ENCODE results near the gene CTRB1. TPM values are rescaled to one million over a fixed set of nuclear protein-coding genes. Genes with fewer than 3 reads are reported as not detected.

The CTRB1 gene
- total RNA-seq, 1 experiment from 2014 or later = not detected

- POLR2A ChIA-PET (ENCODE audit: low non-redundant PET) = no interaction called here
- no peak for TF ChIP-seq CTCF (conservative IDR thresholded peaks at IDR 0.05; ENCODE audit: low read depth, low read length)
- no peak for TF ChIP-seq EZH2 (IDR thresholded peaks at IDR 0.05; ENCODE audit: borderline replicate concordance, low read depth, low read length, poor library complexity, severe bottlenecking)
- Histone ChIP-seq H3K27ac (ENCODE audit: low read depth, low read length, poor library complexity, severe bottlenecking) (no peak within 1 kb of the TSS), H3K4me1 (ENCODE audit: insufficient read depth, low read length, poor library complexity, severe bottlenecking) (no peaks in the 10 kb centered on the region), H3K27me3 (replicated peaks; ENCODE audit: insufficient read depth, low read depth, low read length, poor library complexity) (no peaks in the 10 kb centered on the region), H3K4me3 (ENCODE audit: low read depth, low read length, poor library complexity, severe bottlenecking) (no peak within 1 kb of the TSS), H3K36me3 (ENCODE audit: insufficient read depth, low read length, poor library complexity, severe bottlenecking) (no peaks in the 10 kb centered on the region), H3K9me3 (ENCODE audit: low read depth, low read length, poor library complexity, severe bottlenecking) (no peaks in the 10 kb centered on the region)
- no TSS peak for BruUV-seq (replicated peaks)
- intact Hi-C loops (cut with micrococcal nuclease; ENCODE audit: unreplicated experiment) = loop anchor here (2.0 kb wide), 1 partner anchor 18 kb away; no protein-coding TSS in a partner anchor
- DNase-seq (ENCODE audit: low spot score) = no peak
- CTCF ChIA-PET = no interaction called here
These were observed 11.9 kb upstream of the CTRB1 start, which contains the start of gene CTRB2 for GRCh38 chr16:75206749-75207451. TSS of gene CTRB2 (minus strand) at chr16:75207161. CDS start at chr16:75207141, 20 bp downstream.

GRCh38 chr16:75207831-75208230, 11.0 kb upstream of the CTRB1 start:
- H3K4me3 ChIP-seq (ENCODE audit: low read depth, low read length, poor library complexity, severe bottlenecking) = no peak overlapping the region
- intact Hi-C loops (cut with micrococcal nuclease; ENCODE audit: unreplicated experiment) = loop anchor here (2.0 kb wide), 1 partner anchor 17 kb away; no protein-coding TSS in a partner anchor
- TF ChIP-seq CTCF (conservative IDR thresholded peaks at IDR 0.05; ENCODE audit: low read depth, low read length) (no peak), EZH2 (IDR thresholded peaks at IDR 0.05; ENCODE audit: borderline replicate concordance, low read depth, low read length, poor library complexity, severe bottlenecking) (no peak)
- H3K4me1 ChIP-seq (ENCODE audit: insufficient read depth, low read length, poor library complexity, severe bottlenecking) = no peaks in the 10 kb centered on the region
- no TSS peak for BruUV-seq (replicated peaks)
- DNase-seq (ENCODE audit: low spot score) = no peak
- H3K9me3 ChIP-seq (ENCODE audit: low read depth, low read length, poor library complexity, severe bottlenecking) = no peaks in the 10 kb centered on the region
- H3K27me3 ChIP-seq (replicated peaks; ENCODE audit: insufficient read depth, low read depth, low read length, poor library complexity) = no peaks in the 10 kb centered on the region
- H3K36me3 ChIP-seq (ENCODE audit: insufficient read depth, low read length, poor library complexity, severe bottlenecking) = no peaks in the 10 kb centered on the region
- POLR2A ChIA-PET (ENCODE audit: low non-redundant PET) = no interaction called here
- CTCF ChIA-PET = no interaction called here
- H3K27ac ChIP-seq (ENCODE audit: low read depth, low read length, poor library complexity, severe bottlenecking) = no peak overlapping the region

GRCh38 chr16:75208242-75208825, 10.5 kb upstream of the CTRB1 start:
- no peak overlapping the region for H3K27ac ChIP-seq (ENCODE audit: low read depth, low read length, poor library complexity, severe bottlenecking)
- intact Hi-C loops (cut with micrococcal nuclease; ENCODE audit: unreplicated experiment) = no loop called here

More at GRCh38 chr16:75208242-75208825, 10.5 kb upstream of the CTRB1 start:
- POLR2A ChIA-PET (ENCODE audit: low non-redundant PET) = no interaction called here
- Histone ChIP-seq H3K9me3 (ENCODE audit: low read depth, low read length, poor library complexity, severe bottlenecking) (no peaks in the 10 kb centered on the region), H3K27me3 (replicated peaks; ENCODE audit: insufficient read depth, low read depth, low read length, poor library complexity) (no peaks in the 10 kb centered on the region), H3K4me1 (ENCODE audit: insufficient read depth, low read length, poor library complexity, severe bottlenecking) (no peaks in the 10 kb centered on the region), H3K36me3 (ENCODE audit: insufficient read depth, low read length, poor library complexity, severe bottlenecking) (no peaks in the 10 kb centered on the region), H3K4me3 (ENCODE audit: low read depth, low read length, poor library complexity, severe bottlenecking) (no peak overlapping the region)
- no peak for TF ChIP-seq CTCF (conservative IDR thresholded peaks at IDR 0.05; ENCODE audit: low read depth, low read length)
- TF ChIP-seq EZH2 (IDR thresholded peaks at IDR 0.05; ENCODE audit: borderline replicate concordance, low read depth, low read length, poor library complexity, severe bottlenecking) = no peak
- CTCF ChIA-PET = no interaction called here
- no TSS peak for BruUV-seq (replicated peaks)
- DNase-seq (ENCODE audit: low spot score) = no peak
